ENCODE data around the gene AXIN2.

- TF ChIP-seq CTCF (IDR thresholded peaks at IDR 0.05; ENCODE audit: insufficient read depth, low read length): no peak
- no peak for TF ChIP-seq GABPA (IDR thresholded peaks at IDR 0.05; ENCODE audit: low read depth)
Measured at GRCh38 chr17:65535777-65536572, 25.5 kb downstream of the AXIN2 start.
